ENCODE data around the gene ZBTB4.

The ZBTB4 gene

DNA sequence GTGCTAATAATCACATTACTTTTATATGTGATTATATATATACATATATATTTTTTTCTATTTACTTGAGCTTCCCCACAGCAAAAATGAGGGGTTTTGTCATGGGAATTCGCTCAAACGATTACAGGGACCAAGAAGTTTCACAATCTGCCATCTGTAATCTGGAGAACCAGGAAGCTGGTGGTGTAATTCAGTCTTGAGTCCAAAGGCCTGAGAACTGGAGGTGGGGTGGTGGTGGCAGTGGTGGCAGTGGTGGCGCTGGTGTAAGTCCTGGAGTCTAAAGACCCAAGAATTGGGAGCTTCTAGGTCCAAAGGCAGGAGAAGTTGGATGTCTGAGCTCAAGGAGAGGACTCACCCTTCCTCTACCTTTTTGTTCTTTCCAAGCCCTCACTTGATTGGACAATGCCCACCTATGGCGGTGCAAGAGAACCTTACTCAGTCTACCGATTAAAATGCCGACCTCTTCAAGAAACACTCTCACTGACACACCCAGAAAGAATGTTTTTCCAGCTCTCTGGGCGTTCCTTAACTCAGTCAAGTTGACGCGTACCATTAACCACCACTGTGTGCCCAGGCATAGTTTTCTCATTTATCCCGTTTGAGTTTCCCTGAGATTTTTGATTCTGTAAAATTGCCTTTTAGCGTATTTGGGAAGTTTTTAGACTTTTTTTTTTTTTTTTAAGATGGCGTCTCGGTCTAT lies 36.6 kb upstream of the ZBTB4 start:
- no peak overlapping the region for H2BK120ac ChIP-seq (ENCODE audit: low read depth, low read length)
- H3K27me3 ChIP-seq (ENCODE audit: control insufficient read depth in 3 of 3, insufficient read depth in 3 of 3, low read depth in 1 of 3, low read length in 3 of 3), result no peaks in the 10 kb centered on the region
- H3K9me3 ChIP-seq (replicated peaks in 1 of 2; ENCODE audit: control insufficient read depth in 2 of 2, insufficient read depth in 1 of 2, low read depth in 1 of 2, low read length in 2 of 2), result no peaks in the 10 kb centered on the region
- H3K79me1 ChIP-seq (ENCODE audit: low read depth, low read length), result peaks cover 2% of the 10 kb centered on the region
- no peak overlapping the region for H3K4me3 ChIP-seq (ENCODE audit: low read length in 2 of 2)
- no peak for DNase-seq (ENCODE audit: low spot score)
- H2BK5ac ChIP-seq (ENCODE audit: low read length), result no peak overlapping the region
- no peak overlapping the region for H3K4me2 ChIP-seq (ENCODE audit: insufficient read depth, low read length, poor library complexity, severe bottlenecking)
- H4K8ac ChIP-seq (ENCODE audit: low read depth, low read length), result no peak overlapping the region
- no peak overlapping the region for H3K18ac ChIP-seq (ENCODE audit: low read length)
- H3K23ac ChIP-seq (ENCODE audit: low read depth, low read length, poor library complexity), result no peak overlapping the region
- H3K27ac ChIP-seq (replicated peaks; ENCODE audit: low read length), result no peak overlapping the region
- H2BK15ac ChIP-seq (ENCODE audit: low read length), result no peak overlapping the region
- no peak overlapping the region for H4K91ac ChIP-seq (ENCODE audit: low read depth, low read length, poor library complexity)
- WGBS, 2 donors (ENCODE audit: extremely low coverage in 2 of 2, insufficient read length in 2 of 2, insufficient replicate concordance in 1 of 2), result no CpG with 5 or more reads among the region's 13 CpGs
- H2AFZ ChIP-seq (ENCODE audit: low read length), result no peak overlapping the region
- no peak overlapping the region for H2BK12ac ChIP-seq (ENCODE audit: low read length)
- H2AK5ac ChIP-seq (ENCODE audit: low read depth, low read length), result no peak overlapping the region
- H3K14ac ChIP-seq (ENCODE audit: low read length), result no peak overlapping the region
- no peaks in the 10 kb centered on the region for H3K4me1 ChIP-seq (ENCODE audit: control insufficient read depth in 2 of 2, insufficient read depth in 1 of 2, low read depth in 1 of 2, low read length in 2 of 2)
- H3K36me3 ChIP-seq (replicated peaks in 1 of 2; ENCODE audit: control insufficient read depth in 2 of 2, insufficient read depth in 2 of 2, low read length in 2 of 2), result peaks cover 30 to 53% of the 10 kb centered on the region in 2 donors
- no peak overlapping the region for H3K4ac ChIP-seq (ENCODE audit: low read length)
- no peak overlapping the region for H3K9ac ChIP-seq (ENCODE audit: low read depth, low read length, poor library complexity)

- no peak for DNase-seq (ENCODE audit: low spot score)
- Histone ChIP-seq H4K91ac (ENCODE audit: low read depth, low read length, poor library complexity) (no peak overlapping the region), H2BK12ac (ENCODE audit: low read length) (no peak overlapping the region), H3K27me3 (ENCODE audit: control insufficient read depth in 3 of 3, insufficient read depth in 3 of 3, low read depth in 1 of 3, low read length in 3 of 3) (no peaks in the 10 kb centered on the region), H3K79me1 (ENCODE audit: low read depth, low read length) (peaks cover 2% of the 10 kb centered on the region), H2BK15ac (ENCODE audit: low read length) (no peak overlapping the region), H3K14ac (ENCODE audit: low read length) (no peak overlapping the region), H2AK5ac (ENCODE audit: low read depth, low read length) (no peak overlapping the region), H2AFZ (ENCODE audit: low read length) (no peak overlapping the region), H3K4me3 (ENCODE audit: low read length in 2 of 2) (peak overlapping the region in 1 of 2 donors; percentile 24), H3K18ac (ENCODE audit: low read length) (no peak overlapping the region), H3K4me1 (ENCODE audit: control insufficient read depth in 2 of 2, insufficient read depth in 1 of 2, low read depth in 1 of 2, low read length in 2 of 2) (no peaks in the 10 kb centered on the region), H3K27ac (replicated peaks; ENCODE audit: low read length) (no peak overlapping the region), H3K36me3 (replicated peaks in 1 of 2; ENCODE audit: control insufficient read depth in 2 of 2, insufficient read depth in 2 of 2, low read length in 2 of 2) (peaks cover 45 to 74% of the 10 kb centered on the region in 2 donors), H4K8ac (ENCODE audit: low read depth, low read length) (no peak overlapping the region), H3K9me3 (replicated peaks in 1 of 2; ENCODE audit: control insufficient read depth in 2 of 2, insufficient read depth in 1 of 2, low read depth in 1 of 2, low read length in 2 of 2) (no peaks in the 10 kb centered on the region), H2BK120ac (ENCODE audit: low read depth, low read length) (no peak overlapping the region), H3K23ac (ENCODE audit: low read depth, low read length, poor library complexity) (peak overlapping the region; percentile 65), H3K9ac (ENCODE audit: low read depth, low read length, poor library complexity) (no peak overlapping the region), H3K4me2 (ENCODE audit: insufficient read depth, low read length, poor library complexity, severe bottlenecking) (no peak overlapping the region), H3K4ac (ENCODE audit: low read length) (no peak overlapping the region), H2BK5ac (ENCODE audit: low read length) (no peak overlapping the region)
- WGBS, 2 donors (ENCODE audit: extremely low coverage in 2 of 2, insufficient read length in 2 of 2, insufficient replicate concordance in 1 of 2), result 100% methylated on average over 1 of the region's 17 CpGs; no CpG with 5 or more reads in 1 of the 2 donors
Measured at GRCh38 chr17:7513850-7514419, 34.5 kb upstream of the ZBTB4 start.

DNA sequence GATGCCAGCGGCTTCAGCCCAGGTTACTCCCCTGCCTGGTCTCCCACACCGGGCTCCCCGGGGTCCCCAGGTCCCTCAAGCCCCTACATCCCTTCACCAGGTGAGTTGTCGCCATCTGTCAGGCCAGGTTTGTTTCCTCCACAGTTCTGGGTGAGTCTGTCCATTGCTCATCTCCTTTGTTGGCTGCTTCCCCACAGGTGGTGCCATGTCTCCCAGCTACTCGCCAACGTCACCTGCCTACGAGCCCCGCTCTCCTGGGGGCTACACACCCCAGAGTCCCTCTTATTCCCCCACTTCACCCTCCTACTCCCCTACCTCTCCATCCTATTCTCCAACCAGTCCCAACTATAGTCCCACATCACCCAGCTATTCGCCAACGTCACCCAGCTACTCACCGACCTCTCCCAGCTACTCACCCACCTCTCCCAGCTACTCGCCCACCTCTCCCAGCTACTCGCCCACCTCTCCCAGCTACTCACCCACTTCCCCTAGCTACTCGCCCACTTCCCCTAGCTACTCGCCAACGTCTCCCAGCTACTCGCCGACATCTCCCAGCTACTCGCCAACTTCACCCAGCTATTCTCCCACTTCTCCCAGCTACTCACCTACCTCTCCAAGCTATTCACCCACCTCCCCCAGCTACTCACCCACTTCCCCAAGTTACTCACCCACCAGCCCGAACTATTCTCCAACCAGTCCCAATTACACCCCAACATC lies 33.6 kb upstream of the ZBTB4 start:
- Histone ChIP-seq H2BK120ac (ENCODE audit: low read depth, low read length) (no peak overlapping the region), H2BK5ac (ENCODE audit: low read length) (no peak overlapping the region), H4K8ac (ENCODE audit: low read depth, low read length) (no peak overlapping the region), H4K91ac (ENCODE audit: low read depth, low read length, poor library complexity) (no peak overlapping the region), H3K23ac (ENCODE audit: low read depth, low read length, poor library complexity) (no peak overlapping the region), H3K27me3 (ENCODE audit: control insufficient read depth in 3 of 3, insufficient read depth in 3 of 3, low read depth in 1 of 3, low read length in 3 of 3) (no peaks in the 10 kb centered on the region), H3K9ac (ENCODE audit: low read depth, low read length, poor library complexity) (no peak overlapping the region), H3K36me3 (replicated peaks in 1 of 2; ENCODE audit: control insufficient read depth in 2 of 2, insufficient read depth in 2 of 2, low read length in 2 of 2) (peaks cover 52 to 83% of the 10 kb centered on the region in 2 donors), H2AK5ac (ENCODE audit: low read depth, low read length) (no peak overlapping the region), H3K18ac (ENCODE audit: low read length) (no peak overlapping the region), H3K27ac (replicated peaks; ENCODE audit: low read length) (no peak overlapping the region), H3K14ac (ENCODE audit: low read length) (no peak overlapping the region), H3K4ac (ENCODE audit: low read length) (no peak overlapping the region), H3K4me1 (ENCODE audit: control insufficient read depth in 2 of 2, insufficient read depth in 1 of 2, low read depth in 1 of 2, low read length in 2 of 2) (no peaks in the 10 kb centered on the region), H2AFZ (ENCODE audit: low read length) (no peak overlapping the region), H3K4me2 (ENCODE audit: insufficient read depth, low read length, poor library complexity, severe bottlenecking) (no peak overlapping the region), H2BK15ac (ENCODE audit: low read length) (no peak overlapping the region), H3K9me3 (replicated peaks in 1 of 2; ENCODE audit: control insufficient read depth in 2 of 2, insufficient read depth in 1 of 2, low read depth in 1 of 2, low read length in 2 of 2) (no peaks in the 10 kb centered on the region), H3K79me1 (ENCODE audit: low read depth, low read length) (no peaks in the 10 kb centered on the region), H3K4me3 (ENCODE audit: low read length in 2 of 2) (no peak overlapping the region), H2BK12ac (ENCODE audit: low read length) (no peak overlapping the region)
- 100% methylated on average over 1 of the region's 20 CpGs; no CpG with 5 or more reads in 1 of the 2 donors for WGBS, 2 donors (ENCODE audit: extremely low coverage in 2 of 2, insufficient read length in 2 of 2, insufficient replicate concordance in 1 of 2)
- no peak for DNase-seq (ENCODE audit: low spot score)

- Histone ChIP-seq H3K27ac (replicated peaks; ENCODE audit: low read length) (no peak overlapping the region), H3K79me1 (ENCODE audit: low read depth, low read length) (no peaks in the 10 kb centered on the region), H3K18ac (ENCODE audit: low read length) (no peak overlapping the region), H3K14ac (ENCODE audit: low read length) (no peak overlapping the region), H2BK15ac (ENCODE audit: low read length) (no peak overlapping the region), H4K91ac (ENCODE audit: low read depth, low read length, poor library complexity) (no peak overlapping the region), H2AK5ac (ENCODE audit: low read depth, low read length) (no peak overlapping the region), H2AFZ (ENCODE audit: low read length) (no peak overlapping the region), H3K4ac (ENCODE audit: low read length) (peak overlapping the region; percentile 44), H3K4me2 (ENCODE audit: insufficient read depth, low read length, poor library complexity, severe bottlenecking) (no peak overlapping the region), H2BK5ac (ENCODE audit: low read length) (no peak overlapping the region), H3K9me3 (replicated peaks in 1 of 2; ENCODE audit: control insufficient read depth in 2 of 2, insufficient read depth in 1 of 2, low read depth in 1 of 2, low read length in 2 of 2) (no peaks in the 10 kb centered on the region), H3K4me3 (ENCODE audit: low read length in 2 of 2) (no peak overlapping the region), H3K4me1 (ENCODE audit: control insufficient read depth in 2 of 2, insufficient read depth in 1 of 2, low read depth in 1 of 2, low read length in 2 of 2) (no peaks in the 10 kb centered on the region), H3K23ac (ENCODE audit: low read depth, low read length, poor library complexity) (no peak overlapping the region), H2BK12ac (ENCODE audit: low read length) (no peak overlapping the region), H3K27me3 (ENCODE audit: control insufficient read depth in 3 of 3, insufficient read depth in 3 of 3, low read depth in 1 of 3, low read length in 3 of 3) (no peaks in the 10 kb centered on the region), H3K36me3 (replicated peaks in 1 of 2; ENCODE audit: control insufficient read depth in 2 of 2, insufficient read depth in 2 of 2, low read length in 2 of 2) (peaks cover 54 to 91% of the 10 kb centered on the region in 2 donors), H2BK120ac (ENCODE audit: low read depth, low read length) (no peak overlapping the region), H3K9ac (ENCODE audit: low read depth, low read length, poor library complexity) (no peak overlapping the region), H4K8ac (ENCODE audit: low read depth, low read length) (no peak overlapping the region)
- DNase-seq (ENCODE audit: low spot score), result no peak
- WGBS, 2 donors (ENCODE audit: extremely low coverage in 2 of 2, insufficient read length in 2 of 2, insufficient replicate concordance in 1 of 2), result no CpG with 5 or more reads among the region's 15 CpGs
Measured at GRCh38 chr17:7512105-7512504, 32.7 kb upstream of the ZBTB4 start.
